Embryonic facial prominence (tissue), 1 donor: Measurements from ENCODE around the gene ZNF282.
"Not testable (repeated sequence)": the region's sequence is repeated elsewhere in the genome, so short reads cannot be mapped to it uniquely, and the experiment has no call there.

Experiments
- DNase-seq: peaks from one replicate; pipeline ENCODE4 v3.0.0-alpha.2; 2016; ENCODE audit errors: extremely low spot score

The ZNF282 gene

DNA sequence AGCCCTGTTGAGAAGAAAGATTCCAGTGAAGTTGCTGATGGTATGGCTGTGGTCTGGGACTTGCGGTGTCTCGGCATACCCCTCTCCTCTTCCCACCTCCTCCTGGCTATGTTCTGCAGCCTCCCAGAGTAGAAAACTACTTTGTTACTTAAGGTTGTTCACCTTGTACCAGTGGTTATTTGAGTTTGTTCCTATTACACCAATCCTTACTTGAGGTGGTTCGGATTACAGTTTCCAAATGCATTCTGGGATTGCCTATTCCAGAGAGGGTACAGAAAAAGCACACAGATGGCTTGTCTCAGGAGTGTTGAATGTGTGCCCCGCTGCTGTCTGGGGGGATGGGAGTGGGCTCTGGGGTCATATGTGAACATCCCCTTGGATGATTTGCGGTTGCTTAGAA, 59.8 kb downstream of the ZNF282 start:
- DNase-seq: no peak

DNA sequence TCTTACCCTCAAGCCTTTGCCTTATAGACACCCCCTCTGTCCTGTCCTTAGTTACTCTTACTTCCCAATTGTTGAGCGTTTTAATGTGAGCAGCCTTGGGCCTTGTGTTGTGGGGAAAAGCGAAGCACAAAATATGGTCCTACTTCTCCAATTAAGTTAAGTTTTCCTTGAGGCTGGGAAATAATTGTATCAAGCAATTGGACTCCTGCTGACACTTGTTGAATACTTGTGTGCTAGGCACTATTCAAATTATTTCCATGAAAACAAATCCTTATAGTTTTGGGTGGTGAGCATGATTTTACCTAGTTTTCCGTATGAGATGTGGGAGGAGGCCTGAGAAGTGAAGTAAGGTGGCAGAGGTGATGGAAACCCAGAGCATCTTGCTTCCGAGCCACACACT, 61.2 kb downstream of the ZNF282 start:
- no peak for DNase-seq

DNA sequence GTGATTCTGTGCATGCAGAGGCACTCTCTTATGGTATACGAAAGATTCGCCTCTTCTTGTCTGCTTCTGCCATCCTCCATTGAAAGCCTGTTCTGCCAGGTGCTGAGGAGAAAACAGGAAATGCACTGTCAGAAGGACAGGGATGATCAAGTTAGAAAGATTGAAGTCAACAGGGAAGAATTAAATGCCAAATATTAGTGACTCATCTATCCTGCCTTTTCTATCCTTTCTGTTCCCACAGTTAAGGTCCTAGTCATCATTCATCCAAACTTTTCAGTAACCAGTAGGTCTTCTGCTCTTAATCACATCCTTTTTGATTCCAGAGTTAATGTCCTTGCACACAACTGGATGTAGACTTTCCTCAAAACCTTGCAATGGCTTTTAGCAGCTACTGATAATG, 61.8 kb downstream of the ZNF282 start:
- no peak for DNase-seq

GRCh38 chr7:149261316-149261828, 66.0 kb downstream of the ZNF282 start:
- no peak for DNase-seq

DNA sequence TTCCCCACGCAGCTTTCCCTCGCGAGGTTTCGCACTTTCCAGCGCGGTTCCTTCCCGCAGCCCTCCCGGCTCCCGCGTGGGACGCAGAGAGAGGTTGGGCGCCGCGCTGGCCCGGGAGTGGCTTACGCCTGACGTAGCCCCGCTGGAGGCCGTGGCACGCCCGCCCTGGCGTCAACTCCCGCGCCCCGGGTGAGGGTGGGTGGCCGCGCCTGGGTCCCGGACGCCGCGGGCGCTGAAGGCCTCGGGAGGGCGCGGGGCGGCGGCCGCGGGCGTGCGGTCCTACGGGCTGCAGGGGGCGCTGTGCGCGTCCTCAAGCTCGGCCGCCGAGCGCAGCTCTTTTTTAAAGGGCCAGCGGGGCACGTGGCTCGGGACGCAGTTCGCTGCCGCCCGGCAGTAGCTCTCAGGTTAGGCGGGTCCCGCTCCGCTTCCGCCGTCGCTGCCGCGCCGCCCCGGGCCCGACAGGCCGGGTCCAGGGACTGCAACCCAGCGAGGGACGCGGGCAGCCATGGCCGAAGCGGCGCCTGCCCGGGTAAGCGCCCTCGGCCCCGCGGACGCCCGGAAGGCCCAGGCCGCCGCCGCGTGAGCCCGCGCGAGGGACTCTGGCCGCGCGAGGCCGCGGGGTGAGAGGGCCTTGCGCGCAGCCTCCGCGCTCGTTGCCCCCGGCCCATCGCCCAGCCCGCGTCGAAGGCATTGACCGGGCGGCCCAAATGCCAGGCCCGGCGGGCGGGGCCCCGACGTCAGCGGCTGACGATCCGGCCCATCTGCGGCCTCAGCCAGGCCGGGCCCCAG, 66.7 kb downstream of the ZNF282 start, which contains the start of gene ZNF783:
ZNF783 (plus strand) TSS at position 368 of the 789 bp plus-strand sequence; CDS start at position 506, 138 bp downstream.
- DNase-seq: peak; percentile 72

GRCh38 chr7:149266451-149266850, 71.1 kb downstream of the ZNF282 start:
- DNase-seq: no peak

DNA sequence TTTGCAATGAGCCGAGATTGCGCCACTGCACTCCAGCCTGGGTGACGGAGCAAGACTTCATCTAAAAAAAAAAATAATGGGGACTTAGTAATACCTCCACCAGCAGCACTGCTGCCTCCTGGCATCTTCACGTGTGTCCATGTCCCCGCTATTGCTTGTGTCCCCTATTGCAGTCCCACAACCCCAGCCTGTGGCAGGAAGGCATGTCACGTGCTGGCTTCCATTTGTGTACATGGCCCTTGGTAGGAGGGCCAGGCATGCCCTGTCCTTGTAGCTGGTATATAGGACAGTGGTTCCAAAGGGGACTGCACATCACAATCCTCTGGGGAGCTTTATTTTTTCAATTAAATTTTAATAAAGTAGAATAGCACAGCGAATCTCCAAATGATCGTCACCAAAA, 72.4 kb downstream of the ZNF282 start:
- DNase-seq: no peak

GRCh38 chr7:149274424-149274823, 79.1 kb downstream of the ZNF282 start:
- DNase-seq: not testable (repeated sequence)
